Spinal cord (tissue), 4 donors: ENCODE results near the gene RPS6KB1. TPM values are rescaled to one million over a fixed set of nuclear protein-coding genes. Genes with fewer than 3 reads are reported as not detected.

ENCODE experiments used
- polyA plus RNA-seq, 2 donors: library from polyadenylated mRNA; unstranded; fragments of 120-200 nt; gene quantifications; one replicate each; pipeline ENCODE4 v1.2.1, GENCODE V29; 2013; ENCODE audit not compliant: insufficient read length in 2 of 2
- small RNA-seq: library from RNA; depleted of rRNA; stranded (forward); fragments of <200 nt; gene quantifications from one replicate; pipeline ENCODE3, GENCODE V24; 2014; ENCODE audit warnings: low replicate concordance
- total RNA-seq, 2 donors: library from RNA; depleted of rRNA in 1 of 2; stranded (reverse); fragments of 120-200 nt in 1 of 2; fragments of >200 nt in 1 of 2; gene quantifications; one replicate each; pipeline versions ENCODE4 v1.2.3 to v1.2.4, GENCODE V29; 2013 to 2014

Gene RPS6KB1
- total and polyA plus RNA-seq, 4 donors: 29.2 to 41.6 (median 31.6) TPM

Small RNA genes within 50 kb of the gene (small RNA-seq; reads per million reads assigned to genes)
- gene RNU6-450P: not detected
- gene RPS29P21: not detected

Other genes with a start within 250 kb of the RPS6KB1 start
- gene PTRH2, start 185.7 kb upstream of the RPS6KB1 start, total RNA-seq: 10 to 100 TPM; 17.1 to 20.3 TPM
- gene PTRH2, start 185.7 kb upstream of the RPS6KB1 start, polyA plus RNA-seq: 10 to 100 TPM; 25.5 to 27.1 TPM
- 100 to 1,000 TPM in 1 of 2 donors, 10 to 100 TPM in 1; 89.4 to 227 TPM for gene VMP1, start 185.5 kb upstream of the RPS6KB1 start, total RNA-seq
- 10 to 100 TPM; 95.1 to 96.7 TPM for gene VMP1, start 185.5 kb upstream of the RPS6KB1 start, polyA plus RNA-seq
- 10 to 100 TPM; 11.0 to 16.1 TPM for gene TUBD1, start 178 bp upstream of the RPS6KB1 start, total RNA-seq
- 10 to 100 TPM; 11.6 to 13.2 TPM for gene TUBD1, start 178 bp upstream of the RPS6KB1 start, polyA plus RNA-seq
- 10 to 100 TPM; 19.0 to 28.8 TPM for gene RNFT1, start 71.6 kb downstream of the RPS6KB1 start, total RNA-seq
- gene RNFT1, start 71.6 kb downstream of the RPS6KB1 start, polyA plus RNA-seq: 10 to 100 TPM; 29.3 to 37.3 TPM
- gene HEATR6, start 185.8 kb downstream of the RPS6KB1 start, total RNA-seq: 10 to 100 TPM; 23.6 to 32.8 TPM
- gene HEATR6, start 185.8 kb downstream of the RPS6KB1 start, polyA plus RNA-seq: 10 to 100 TPM; 20.4 to 21.0 TPM